Psoas muscle (tissue), 8 donors: ENCODE results near the gene COL7A1. TPM values are rescaled to one million over a fixed set of nuclear protein-coding genes. Genes with fewer than 3 reads are reported as not detected.

ENCODE experiments used
- ATAC-seq, 4 donors: fragments of 200-7000 bp; cut with Tn5 transposase; one replicate each; pipeline ENCODE4 v1.9.1; 2020; ENCODE audit warnings: moderate library complexity in 3 of 4, mild to moderate bottlenecking in 2 of 4
- DNase-seq, 2 donors: peaks; one replicate each; pipeline ENCODE4 v3.0.0-alpha.2; 2020
- H3K27ac ChIP-seq: fragments of 200-600 bp; one replicate; pipeline ENCODE4 v1.8.0; 2022
- H3K27me3 ChIP-seq, 3 donors: fragments of 200-600 bp in 1 of 3; one replicate each; pipeline versions ENCODE4 v1.6.1 to v1.8.0; 2013 to 2022; ENCODE audit warnings: low read length in 2 of 3, mild to moderate bottlenecking in 2 of 3, moderate library complexity in 1 of 3; ENCODE audit not compliant: insufficient read depth in 3 of 3
- H3K36me3 ChIP-seq, 2 donors: fragments of 200-600 bp in 1 of 2; one replicate each; pipeline versions ENCODE4 v1.6.1 to v1.8.0; 2013 to 2022; ENCODE audit warnings: low read depth in 1 of 2, mild to moderate bottlenecking in 1 of 2, moderate library complexity in 1 of 2; ENCODE audit not compliant: insufficient read depth in 1 of 2
- H3K4me1 ChIP-seq: fragments of 200-600 bp; one replicate; pipeline ENCODE4 v1.8.0; 2022
- H3K4me3 ChIP-seq: fragments of 200-600 bp; one replicate; pipeline ENCODE4 v1.8.0; 2022; ENCODE audit warnings: mild to moderate bottlenecking
- H3K9me3 ChIP-seq: fragments of 200-600 bp; one replicate; pipeline ENCODE4 v1.8.0; 2022
- CTCF ChIP-seq: fragments of 200-600 bp; IDR thresholded peaks from one replicate; pipeline ENCODE4 v1.8.0; 2022; ENCODE audit warnings: antibody characterized with exemption
- WGBS, 3 donors: extraction: QIAGEN DNeasy Blood & Tissue Kit; methylation state at CpG; one replicate each; pipeline versions ENCODE4 v1.1.6 to v1.1.7; 2013; 5-methylcytosine and 5-hydroxymethylcytosine counted together
- intact Hi-C, 2 donors: fragments of 100-400 bp; cut with DNase I; formaldehyde crosslinking; loops; one replicate each; pipeline versions ENCODE4 v1.11.0 to v1.14.2; 2022
- polyA plus RNA-seq, 3 donors: library from polyadenylated mRNA; stranded (reverse); fragments of 200-250 nt; gene quantifications; one replicate each; pipeline ENCODE4 v1.2.3, GENCODE V29; 2013
- total RNA-seq, 4 donors: library from RNA; stranded (reverse); fragmentation: NEBNext Ultra II Directional in 2 of 4; extraction: Animal tissue kit (Norgen Biotek cat#: 25700) in 2 of 4; gene quantifications; one replicate each; pipeline versions ENCODE4 v1.2.1 to v1.2.4, GENCODE V29; 2021 to 2023
- donor health status: healthy with polysubstance abuse.
- donor health status: DM: no; HTN: no; CAD: no; lungs with moderate emphysema.
- donor health status: Bipolar disorder and iron deficiency.
- donor health status: healthy.
- donor health status: DM: yes; HTN: yes; CAD: no.
- donor health status: DM: no; HTN: no; CAD: no.
- donor health status: DM: no; HTN: no; CAD: no.
- donor health status: DM: yes; HTN: yes; CAD: no.

COL7A1 gene
- total and polyA plus RNA-seq, 7 donors = 1.6 to 22.2 (median 5.1) TPM

- TF ChIP-seq CTCF = no peak
- Histone ChIP-seq H3K36me3 (peaks cover 2 to 56% of the 10 kb centered on the region in 2 donors), H3K9me3 (no peaks in the 10 kb centered on the region), H3K4me3 (no peak overlapping the region), H3K4me1 (peaks cover 8% of the 10 kb centered on the region), H3K27ac (no peak overlapping the region), H3K27me3 (no peaks in the 10 kb centered on the region)
- DNase-seq (peak in 1 of 2 donors; percentile 30), ATAC-seq (no peak)
- intact Hi-C loops = no loop called here
- 88 to 99% (median 95%) methylated on average over 6 to 8 of the region's 8 CpGs for WGBS, 3 donors
Measured at GRCh38 chr3:48630407-48630806, 35.3 kb upstream of the COL7A1 start.

GRCh38 chr3:48629894-48630293, 34.8 kb upstream of the COL7A1 start:
- TF ChIP-seq CTCF = no peak
- DNase-seq = no peak

GRCh38 chr3:48628277-48629017, 33.3 kb upstream of the COL7A1 start:
- Histone ChIP-seq H3K4me3 (no peak overlapping the region), H3K36me3 (peaks cover 2 to 63% of the 10 kb centered on the region in 2 donors), H3K4me1 (no peaks in the 10 kb centered on the region), H3K27me3 (no peaks in the 10 kb centered on the region), H3K9me3 (no peaks in the 10 kb centered on the region), H3K27ac (no peak overlapping the region)
- 78 to 87% (median 80%) methylated on average over 13 of the region's 13 CpGs for WGBS, 3 donors
- no peak for DNase-seq
- ATAC-seq = no peak
- intact Hi-C loops = no loop called here
- TF ChIP-seq CTCF = no peak

More at GRCh38 chr3:48629894-48630293, 34.8 kb upstream of the COL7A1 start:
- peaks cover 8% of the 10 kb centered on the region for H3K4me1 ChIP-seq
- no peaks in the 10 kb centered on the region for H3K9me3 ChIP-seq
- WGBS, 3 donors = 94 to 98% (median 96%) methylated on average over 11 to 12 of the region's 12 CpGs
- ATAC-seq = no peak
- no peak overlapping the region for H3K4me3 ChIP-seq
- H3K27me3 ChIP-seq = no peaks in the 10 kb centered on the region
- intact Hi-C loops = no loop called here
- H3K36me3 ChIP-seq = peaks cover 2 to 61% of the 10 kb centered on the region in 2 donors
- H3K27ac ChIP-seq = no peak overlapping the region

GRCh38 chr3:48625600-48625999, 30.5 kb upstream of the COL7A1 start:
- WGBS, 3 donors = 88 to 91% (median 89%) methylated on average over 6 of the region's 6 CpGs
- ATAC-seq (no peak), DNase-seq (no peak)
- H3K9me3 ChIP-seq = no peaks in the 10 kb centered on the region
- H3K4me1 ChIP-seq = no peaks in the 10 kb centered on the region
- H3K27me3 ChIP-seq = no peaks in the 10 kb centered on the region
- no peak overlapping the region for H3K4me3 ChIP-seq
- intact Hi-C loops = no loop called here
- TF ChIP-seq CTCF = no peak
- peaks cover 2 to 50% of the 10 kb centered on the region in 2 donors for H3K36me3 ChIP-seq
- no peak overlapping the region for H3K27ac ChIP-seq

- no peak for TF ChIP-seq CTCF
- ATAC-seq = no peak
- Histone ChIP-seq H3K4me1 (no peaks in the 10 kb centered on the region), H3K27me3 (no peaks in the 10 kb centered on the region), H3K4me3 (no peak overlapping the region), H3K9me3 (no peaks in the 10 kb centered on the region), H3K27ac (no peak overlapping the region), H3K36me3 (peaks cover 2 to 42% of the 10 kb centered on the region in 2 donors)
- intact Hi-C loops = no loop called here
- DNase-seq = no peak
- WGBS, 3 donors = 83 to 94% (median 84%) methylated on average over 10 of the region's 10 CpGs
Measured at GRCh38 chr3:48624767-48625166, 29.6 kb upstream of the COL7A1 start.
